ENCODE measurements around the gene RANBP17. TPM values are rescaled to one million over a fixed set of nuclear protein-coding genes. Genes with fewer than 3 reads are reported as not detected.

The RANBP17 gene
- total and polyA plus RNA-seq, 9 of the 15 experiments (the other 6 are each of a cell fraction or from before 2014, with no cell fraction given): not detected

DNA sequence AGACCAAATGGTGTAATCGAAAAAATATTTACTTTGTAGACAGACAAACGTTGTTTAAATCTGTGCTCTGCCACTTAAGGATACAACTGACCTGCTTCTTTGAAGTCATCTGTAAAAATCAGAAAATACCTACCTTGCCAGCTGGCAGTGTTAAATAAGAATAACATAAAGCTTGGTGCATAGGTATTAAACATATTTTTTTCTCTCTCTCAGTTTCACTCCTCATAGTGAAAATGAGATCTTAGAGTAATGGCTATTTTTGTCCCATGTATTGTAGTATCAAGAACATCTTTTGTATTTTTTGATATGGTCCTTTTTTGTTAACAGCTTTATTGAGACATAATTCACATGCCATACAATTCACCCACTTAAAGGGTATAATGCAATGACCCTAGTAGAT, 17.9 kb upstream of the RANBP17 start:
- H3K4me1 ChIP-seq (replicated peaks in 1 of 2; ENCODE audit: control insufficient read depth in 2 of 2, insufficient read depth in 2 of 2, low read length in 2 of 2): no peaks in the 10 kb centered on the region
- POLR2A ChIA-PET: no interaction called here
- no peak for DNase-seq (ENCODE audit: extremely low read depth in 1 of 4, low spot score in 3 of 4)
- H3K4me3 ChIP-seq: no peak overlapping the region
- H3K9me3 ChIP-seq (replicated peaks; ENCODE audit: control insufficient read depth, insufficient read depth, low read depth, low read length): no peaks in the 10 kb centered on the region
- no peak overlapping the region for H3K27ac ChIP-seq (ENCODE audit: extremely low read depth, low read depth, low read length)
- ATAC-seq: no peak
- TF ChIP-seq TGIF2 (CRISPR knock-in tag; IDR thresholded peaks at IDR 0.05) (no peak), STAT5A (IDR thresholded peaks at IDR 0.05; ENCODE audit: borderline replicate concordance, low read length) (no peak), PCBP2 (IDR thresholded peaks at IDR 0.05; ENCODE audit: low read depth, low read length, poor library complexity, severe bottlenecking) (no peak), U2AF2 (optimal IDR thresholded peaks at IDR 0.05; ENCODE audit: low read depth, low read length) (no peak), PHF8 (IDR thresholded peaks at IDR 0.05; ENCODE audit: borderline replicate concordance, low read length) (no peak), WHSC1 (IDR thresholded peaks at IDR 0.05; ENCODE audit: low read length) (no peak), FOXJ2 (tag; IDR thresholded peaks at IDR 0.05) (no peak)
- no peaks in the 10 kb centered on the region for H3K27me3 ChIP-seq (ENCODE audit: control insufficient read depth in 2 of 2, insufficient read depth in 2 of 2, low read length in 2 of 2)
- no peaks in the 10 kb centered on the region for H4K20me1 ChIP-seq (replicated peaks; ENCODE audit: control insufficient read depth, insufficient read depth, low read length)
- H3K9me1 ChIP-seq (ENCODE audit: control insufficient read depth, insufficient read depth, low read length): no peaks in the 10 kb centered on the region
- 0% methylated on average over 2 of the region's 2 CpGs for WGBS (ENCODE audit: insufficient coverage, low coverage, missing lambda C conversion rate)
- no peaks in the 10 kb centered on the region for H3K36me3 ChIP-seq (ENCODE audit: control insufficient read depth, insufficient read depth, low read length)
- intact Hi-C loops (cut with micrococcal nuclease) (no loop called here), in situ Hi-C loops (cut with MboI) (no loop called here)
- H3K4me2 ChIP-seq (ENCODE audit: insufficient read depth, low read length): no peak overlapping the region
- no peak overlapping the region for H2AFZ ChIP-seq (ENCODE audit: low read depth, low read length)
- CTCF ChIA-PET (ENCODE audit: low intra/inter-chr PET ratio): no interaction called here
- H3K9ac ChIP-seq (ENCODE audit: insufficient read depth in 1 of 2, low read depth in 2 of 2, low read length in 2 of 2): no peak overlapping the region
- no peak for FAIRE-seq
- BruUV-seq (replicated peaks): no TSS peak
- H3K79me2 ChIP-seq (ENCODE audit: control insufficient read depth, insufficient read depth, low read length): no peaks in the 10 kb centered on the region

- H3K27ac ChIP-seq (ENCODE audit: extremely low read depth, low read depth, low read length): no peak overlapping the region
- H3K79me2 ChIP-seq (ENCODE audit: control insufficient read depth, insufficient read depth, low read length): no peaks in the 10 kb centered on the region
- no peaks in the 10 kb centered on the region for H3K9me1 ChIP-seq (ENCODE audit: control insufficient read depth, insufficient read depth, low read length)
- H4K20me1 ChIP-seq (replicated peaks; ENCODE audit: control insufficient read depth, insufficient read depth, low read length): no peaks in the 10 kb centered on the region
- in situ Hi-C loops (cut with MboI): no loop called here
- no peaks in the 10 kb centered on the region for H3K36me3 ChIP-seq (ENCODE audit: control insufficient read depth, insufficient read depth, low read length)
- no peaks in the 10 kb centered on the region for H3K9me3 ChIP-seq (replicated peaks; ENCODE audit: control insufficient read depth, insufficient read depth, low read depth, low read length)
- no peak overlapping the region for H3K4me2 ChIP-seq (ENCODE audit: insufficient read depth, low read length)
- no peak for ATAC-seq
- WGBS (ENCODE audit: insufficient coverage, low coverage, missing lambda C conversion rate): 0% methylated on average over 2 of the region's 2 CpGs
- H3K9ac ChIP-seq (ENCODE audit: insufficient read depth in 1 of 2, low read depth in 2 of 2, low read length in 2 of 2): no peak overlapping the region
- H3K4me3 ChIP-seq: no peak overlapping the region
- CTCF ChIA-PET (ENCODE audit: low intra/inter-chr PET ratio): no interaction called here
- no TSS peak for BruUV-seq (replicated peaks)
- H3K27me3 ChIP-seq (ENCODE audit: control insufficient read depth in 2 of 2, insufficient read depth in 2 of 2, low read length in 2 of 2): no peaks in the 10 kb centered on the region
- FAIRE-seq: no peak
- intact Hi-C loops (cut with micrococcal nuclease): no loop called here
- DNase-seq (ENCODE audit: extremely low read depth in 1 of 4, low spot score in 3 of 4): no peak
- no peaks in the 10 kb centered on the region for H3K4me1 ChIP-seq (replicated peaks in 1 of 2; ENCODE audit: control insufficient read depth in 2 of 2, insufficient read depth in 2 of 2, low read length in 2 of 2)
- POLR2A ChIA-PET: no interaction called here
- no peak overlapping the region for H2AFZ ChIP-seq (ENCODE audit: low read depth, low read length)
- no peak for TF ChIP-seq RBBP5 (IDR thresholded peaks at IDR 0.05; ENCODE audit: borderline replicate concordance, insufficient read depth, low read length, poor library complexity, severe bottlenecking)
- TF ChIP-seq EHMT2 (IDR thresholded peaks at IDR 0.05): no peak
- TF ChIP-seq PHF21A (IDR thresholded peaks at IDR 0.05; ENCODE audit: borderline replicate concordance, low read depth): no peak
- TF ChIP-seq TCF7L2 (IDR thresholded peaks at IDR 0.05; ENCODE audit: low read depth, low read length): no peak
- TF ChIP-seq HMG20A (CRISPR knock-in tag; conservative IDR thresholded peaks at IDR 0.05): no peak
- no peak for TF ChIP-seq CBX8 (IDR thresholded peaks at IDR 0.05; ENCODE audit: borderline replicate concordance, extremely low read depth, low read depth, low read length, poor library complexity, severe bottlenecking)
- no peak for TF ChIP-seq ERF (CRISPR knock-in tag; IDR thresholded peaks at IDR 0.05)
- TF ChIP-seq ZKSCAN8 (CRISPR knock-in tag; IDR thresholded peaks at IDR 0.05): no peak
- TF ChIP-seq SMC3 (conservative IDR thresholded peaks at IDR 0.05; ENCODE audit: insufficient read depth, low read depth, low read length): no peak
- TF ChIP-seq, protein P1, sequence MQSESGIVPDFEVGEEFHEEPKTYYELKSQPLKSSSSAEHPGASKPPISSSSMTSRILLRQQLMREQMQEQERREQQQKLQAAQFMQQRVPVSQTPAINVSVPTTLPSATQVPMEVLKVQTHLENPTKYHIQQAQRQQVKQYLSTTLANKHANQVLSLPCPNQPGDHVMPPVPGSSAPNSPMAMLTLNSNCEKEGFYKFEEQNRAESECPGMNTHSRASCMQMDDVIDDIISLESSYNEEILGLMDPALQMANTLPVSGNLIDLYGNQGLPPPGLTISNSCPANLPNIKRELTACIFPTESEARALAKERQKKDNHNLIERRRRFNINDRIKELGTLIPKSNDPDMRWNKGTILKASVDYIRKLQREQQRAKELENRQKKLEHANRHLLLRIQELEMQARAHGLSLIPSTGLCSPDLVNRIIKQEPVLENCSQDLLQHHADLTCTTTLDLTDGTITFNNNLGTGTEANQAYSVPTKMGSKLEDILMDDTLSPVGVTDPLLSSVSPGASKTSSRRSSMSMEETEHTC (IDR thresholded peaks at IDR 0.05): no peak
Measured at GRCh38 chr5:170844651-170845050, 17.2 kb upstream of the RANBP17 start.

Data from K562 (cell line).